ENCODE measurements around the gene EXOSC2. TPM values are rescaled to one million over a fixed set of nuclear protein-coding genes. Genes with fewer than 3 reads are reported as not detected.

Gene EXOSC2
- total RNA-seq, 1 experiment from 2014 or later, result 71.5 TPM

DNA sequence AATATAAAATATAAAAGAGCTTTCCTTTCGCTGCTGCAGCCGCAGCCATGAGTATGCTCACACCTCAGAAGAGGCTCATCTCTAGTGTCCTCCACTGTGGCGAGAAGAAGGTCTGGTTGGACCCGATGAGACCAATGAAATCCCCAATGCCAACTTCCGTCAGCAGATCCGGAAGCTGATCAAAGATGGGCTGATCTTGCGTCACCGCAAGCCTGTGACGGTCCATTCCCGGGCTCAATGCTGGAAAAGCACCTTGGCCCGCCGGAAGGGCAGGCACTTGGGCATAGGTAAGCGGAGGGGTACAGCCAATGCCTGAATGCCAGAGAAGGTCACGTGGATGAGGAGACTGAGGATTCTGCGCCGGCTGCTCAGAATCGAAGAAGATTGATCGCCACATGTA, 41.8 kb upstream of the EXOSC2 start:
- Histone ChIP-seq H4K20me1 (ENCODE audit: insufficient read depth) (no peaks in the 10 kb centered on the region), H3K27ac (ENCODE audit: low read depth, low read length) (no peak overlapping the region), H3K4me3 (replicated peaks in 1 of 2; ENCODE audit: low read depth in 1 of 2, low read length in 2 of 2) (no peak overlapping the region), H2AFZ (ENCODE audit: low read depth, low read length, poor library complexity, severe bottlenecking) (no peak overlapping the region), H3K27me3 (ENCODE audit: insufficient read depth, low read length) (no peaks in the 10 kb centered on the region), H3K9me3 (ENCODE audit: control insufficient read depth in 1 of 2, insufficient read depth in 1 of 2, low read depth in 1 of 2, low read length in 2 of 2) (no peaks in the 10 kb centered on the region), H3K9ac (ENCODE audit: low read length) (no peak overlapping the region), H3K36me3 (ENCODE audit: control insufficient read depth in 1 of 2, insufficient read depth in 2 of 2, low read length in 2 of 2) (no peaks in the 10 kb centered on the region), H3K4me1 (ENCODE audit: control insufficient read depth in 1 of 2, insufficient read depth in 2 of 2, low read length in 2 of 2) (no peaks in the 10 kb centered on the region), H3K79me2 (ENCODE audit: insufficient read depth, low read length) (no peaks in the 10 kb centered on the region), H3K9me2 (ENCODE audit: insufficient read depth) (no peaks in the 10 kb centered on the region), H3K4me2 (ENCODE audit: low read length) (no peak overlapping the region)
- RAD21 ChIA-PET (ENCODE audit: low non-redundant PET in 1 of 2, low total read pairs in 2 of 2, uncharacterized antibody in 2 of 2, unreplicated experiment in 2 of 2), result no interaction called here
- CTCF ChIA-PET, result no interaction called here
- BruUV-seq (replicated peaks), result no TSS peak
- DNase-seq (ENCODE audit: low read depth, low spot score) (no peak), ATAC-seq (no peak)
- intact Hi-C loops (cut with micrococcal nuclease), result no loop called here
- POLR2A ChIA-PET, result no interaction called here
- no peak for TF ChIP-seq CTCF (IDR thresholded peaks at IDR 0.05 in 2 of 3, conservative IDR thresholded peaks at IDR 0.05 in 1 of 3; ENCODE audit: borderline replicate concordance in 1 of 3, insufficient read depth in 1 of 3, low read depth in 2 of 3, low read length in 2 of 3)
- TF ChIP-seq JUND (IDR thresholded peaks at IDR 0.05), result no peak
- TF ChIP-seq SP1 (IDR thresholded peaks at IDR 0.05; ENCODE audit: low read depth), result no peak
- TF ChIP-seq CBX3 (IDR thresholded peaks at IDR 0.05; ENCODE audit: low read depth), result no peak
- no peak for TF ChIP-seq ELF1 (IDR thresholded peaks at IDR 0.05; ENCODE audit: borderline replicate concordance, low read depth)
- TF ChIP-seq RAD21 (IDR thresholded peaks at IDR 0.05; ENCODE audit: low read depth), result no peak
- TF ChIP-seq, protein P1, sequence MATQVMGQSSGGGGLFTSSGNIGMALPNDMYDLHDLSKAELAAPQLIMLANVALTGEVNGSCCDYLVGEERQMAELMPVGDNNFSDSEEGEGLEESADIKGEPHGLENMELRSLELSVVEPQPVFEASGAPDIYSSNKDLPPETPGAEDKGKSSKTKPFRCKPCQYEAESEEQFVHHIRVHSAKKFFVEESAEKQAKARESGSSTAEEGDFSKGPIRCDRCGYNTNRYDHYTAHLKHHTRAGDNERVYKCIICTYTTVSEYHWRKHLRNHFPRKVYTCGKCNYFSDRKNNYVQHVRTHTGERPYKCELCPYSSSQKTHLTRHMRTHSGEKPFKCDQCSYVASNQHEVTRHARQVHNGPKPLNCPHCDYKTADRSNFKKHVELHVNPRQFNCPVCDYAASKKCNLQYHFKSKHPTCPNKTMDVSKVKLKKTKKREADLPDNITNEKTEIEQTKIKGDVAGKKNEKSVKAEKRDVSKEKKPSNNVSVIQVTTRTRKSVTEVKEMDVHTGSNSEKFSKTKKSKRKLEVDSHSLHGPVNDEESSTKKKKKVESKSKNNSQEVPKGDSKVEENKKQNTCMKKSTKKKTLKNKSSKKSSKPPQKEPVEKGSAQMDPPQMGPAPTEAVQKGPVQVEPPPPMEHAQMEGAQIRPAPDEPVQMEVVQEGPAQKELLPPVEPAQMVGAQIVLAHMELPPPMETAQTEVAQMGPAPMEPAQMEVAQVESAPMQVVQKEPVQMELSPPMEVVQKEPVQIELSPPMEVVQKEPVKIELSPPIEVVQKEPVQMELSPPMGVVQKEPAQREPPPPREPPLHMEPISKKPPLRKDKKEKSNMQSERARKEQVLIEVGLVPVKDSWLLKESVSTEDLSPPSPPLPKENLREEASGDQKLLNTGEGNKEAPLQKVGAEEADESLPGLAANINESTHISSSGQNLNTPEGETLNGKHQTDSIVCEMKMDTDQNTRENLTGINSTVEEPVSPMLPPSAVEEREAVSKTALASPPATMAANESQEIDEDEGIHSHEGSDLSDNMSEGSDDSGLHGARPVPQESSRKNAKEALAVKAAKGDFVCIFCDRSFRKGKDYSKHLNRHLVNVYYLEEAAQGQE (IDR thresholded peaks at IDR 0.05; ENCODE audit: low read depth), result no peak
- TF ChIP-seq ZNF274 (IDR thresholded peaks at IDR 0.05; ENCODE audit: low read depth, low read length), result no peak
- TF ChIP-seq ATF3 (IDR thresholded peaks at IDR 0.05), result no peak
- no peak for TF ChIP-seq ZFX (IDR thresholded peaks at IDR 0.05)
- no peak for TF ChIP-seq EGR1 (IDR thresholded peaks at IDR 0.05; ENCODE audit: low read depth)
- TF ChIP-seq TCF7L2 (IDR thresholded peaks at IDR 0.05; ENCODE audit: borderline replicate concordance, extremely low read depth, insufficient read depth, insufficient read length), result no peak
- TF ChIP-seq, protein P2, sequence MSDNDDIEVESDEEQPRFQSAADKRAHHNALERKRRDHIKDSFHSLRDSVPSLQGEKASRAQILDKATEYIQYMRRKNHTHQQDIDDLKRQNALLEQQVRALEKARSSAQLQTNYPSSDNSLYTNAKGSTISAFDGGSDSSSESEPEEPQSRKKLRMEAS (IDR thresholded peaks at IDR 0.05), result no peak
- no peak for TF ChIP-seq EZH2 (IDR thresholded peaks at IDR 0.05)
- TF ChIP-seq EZH2phosphoT487 (IDR thresholded peaks at IDR 0.05; ENCODE audit: borderline replicate concordance), result no peak
- TF ChIP-seq POLR2A (IDR thresholded peaks at IDR 0.05; ENCODE audit: borderline replicate concordance, extremely low read depth, insufficient read depth, insufficient read length), result no peak
- TF ChIP-seq FOSL1 (IDR thresholded peaks at IDR 0.05; ENCODE audit: low read depth), result no peak
- no peak for TF ChIP-seq YY1 (IDR thresholded peaks at IDR 0.05; ENCODE audit: extremely low read depth, insufficient replicate concordance, low read depth, low read length)
- TF ChIP-seq, protein P3, sequence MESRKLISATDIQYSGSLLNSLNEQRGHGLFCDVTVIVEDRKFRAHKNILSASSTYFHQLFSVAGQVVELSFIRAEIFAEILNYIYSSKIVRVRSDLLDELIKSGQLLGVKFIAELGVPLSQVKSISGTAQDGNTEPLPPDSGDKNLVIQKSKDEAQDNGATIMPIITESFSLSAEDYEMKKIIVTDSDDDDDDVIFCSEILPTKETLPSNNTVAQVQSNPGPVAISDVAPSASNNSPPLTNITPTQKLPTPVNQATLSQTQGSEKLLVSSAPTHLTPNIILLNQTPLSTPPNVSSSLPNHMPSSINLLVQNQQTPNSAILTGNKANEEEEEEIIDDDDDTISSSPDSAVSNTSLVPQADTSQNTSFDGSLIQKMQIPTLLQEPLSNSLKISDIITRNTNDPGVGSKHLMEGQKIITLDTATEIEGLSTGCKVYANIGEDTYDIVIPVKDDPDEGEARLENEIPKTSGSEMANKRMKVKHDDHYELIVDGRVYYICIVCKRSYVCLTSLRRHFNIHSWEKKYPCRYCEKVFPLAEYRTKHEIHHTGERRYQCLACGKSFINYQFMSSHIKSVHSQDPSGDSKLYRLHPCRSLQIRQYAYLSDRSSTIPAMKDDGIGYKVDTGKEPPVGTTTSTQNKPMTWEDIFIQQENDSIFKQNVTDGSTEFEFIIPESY (IDR thresholded peaks at IDR 0.05; ENCODE audit: extremely low read depth, insufficient replicate concordance, low read length), result no peak
- TF ChIP-seq SRF (IDR thresholded peaks at IDR 0.05; ENCODE audit: low read depth), result no peak
